Right ventricle myocardium inferior (tissue), 1 donor: ENCODE measurements around the gene GBGT1. TPM values are rescaled to one million over a fixed set of nuclear protein-coding genes. Genes with fewer than 3 reads are reported as not detected.

Experiments used
- total RNA-seq: library from RNA; stranded (reverse); fragmentation: NEBNext Ultra II Directional; extraction: Animal tissue kit (Norgen Biotek cat#: 25700); gene quantifications from one replicate; pipeline ENCODE4 v1.2.1, GENCODE V29; 2021
- donor health status: DM: no; HTN: yes; CAD: no; lungs with severe emphysema.

GBGT1 gene
- total RNA-seq, 1 donor from 2014 or later = 8.2 TPM

Other genes starting within 250 kb of the GBGT1 start
- gene TSC1, start 219.3 kb downstream of the GBGT1 start, total RNA-seq = 42.6 TPM
- gene GFI1B, start 185.2 kb downstream of the GBGT1 start, total RNA-seq = 0.43 TPM
- 58.0 TPM for gene GTF3C5, start 132.9 kb downstream of the GBGT1 start, total RNA-seq
- gene CEL, start 101.9 kb downstream of the GBGT1 start, total RNA-seq = 7.7 TPM
- gene RALGDS, start 42.7 kb downstream of the GBGT1 start, total RNA-seq = 33.7 TPM
- not detected for gene OBP2B, start 45.3 kb upstream of the GBGT1 start, total RNA-seq
- 1.5 TPM for gene ABO, start 111.3 kb upstream of the GBGT1 start, total RNA-seq
- 13.4 TPM for gene SURF6, start 172.3 kb upstream of the GBGT1 start, total RNA-seq
- gene MED22, start 184.2 kb upstream of the GBGT1 start, total RNA-seq = 20.8 TPM
- 977 TPM for gene RPL7A, start 184.3 kb upstream of the GBGT1 start, total RNA-seq
- gene SURF1, start 192.6 kb upstream of the GBGT1 start, total RNA-seq = 62.6 TPM
- 13.2 TPM for gene SURF2, start 192.6 kb upstream of the GBGT1 start, total RNA-seq
- 68.4 TPM for gene SURF4, start 212.1 kb upstream of the GBGT1 start, total RNA-seq
- 0.27 TPM for gene STKLD1, start 212.5 kb upstream of the GBGT1 start, total RNA-seq